ENCODE data around the gene FKBP4. TPM values are rescaled to one million over a fixed set of nuclear protein-coding genes. Genes with fewer than 3 reads are reported as not detected.
A peak's percentile ranks its signal among the peaks of the same experiment; 100 is the strongest.

The FKBP4 gene
- total RNA-seq, 1 donor from 2014 or later, result 45.9 TPM

- Histone ChIP-seq H3K27ac (no peak overlapping the region), H3K4me1 (no peaks in the 10 kb centered on the region), H3K36me3 (no peaks in the 10 kb centered on the region), H3K27me3 (no peaks in the 10 kb centered on the region), H3K9me3 (no peaks in the 10 kb centered on the region), H3K4me3 (no peak overlapping the region)
- intact Hi-C loops (cut with DNase I), result no loop called here
- TF ChIP-seq POLR2AphosphoS5 (IDR thresholded peaks at IDR 0.05; ENCODE audit: insufficient read depth in 1 of 2, low read depth in 1 of 2) (no peak), POLR2A (IDR thresholded peaks at IDR 0.05) (no peak), CTCF (IDR thresholded peaks at IDR 0.05) (no peak)
- no peak for DNase-seq (ENCODE audit: extremely low spot score in 2 of 2)
Measured at GRCh38 chr12:2776129-2776806, 18.5 kb upstream of the FKBP4 start.

GRCh38 chr12:2779281-2779680 is 15.5 kb upstream of the FKBP4 start:
- no peaks in the 10 kb centered on the region for H3K36me3 ChIP-seq
- TF ChIP-seq POLR2AphosphoS5 (IDR thresholded peaks at IDR 0.05; ENCODE audit: insufficient read depth in 1 of 2, low read depth in 1 of 2) (no peak), POLR2A (IDR thresholded peaks at IDR 0.05) (no peak), CTCF (IDR thresholded peaks at IDR 0.05) (no peak)
- H3K9me3 ChIP-seq, result no peaks in the 10 kb centered on the region
- H3K4me1 ChIP-seq, result peaks cover 8% of the 10 kb centered on the region
- no peak overlapping the region for H3K4me3 ChIP-seq
- no peaks in the 10 kb centered on the region for H3K27me3 ChIP-seq
- no peak for DNase-seq (ENCODE audit: extremely low spot score in 2 of 2)
- intact Hi-C loops (cut with DNase I), result no loop called here
- H3K27ac ChIP-seq, result no peak overlapping the region

GRCh38 chr12:2783936-2784600 is 10.7 kb upstream of the FKBP4 start:
- no peaks in the 10 kb centered on the region for H3K36me3 ChIP-seq
- intact Hi-C loops (cut with DNase I), result no loop called here
- DNase-seq (ENCODE audit: extremely low spot score in 2 of 2), result no peak
- no peak overlapping the region for H3K27ac ChIP-seq
- H3K4me1 ChIP-seq, result peaks cover 8% of the 10 kb centered on the region
- H3K27me3 ChIP-seq, result no peaks in the 10 kb centered on the region
- H3K9me3 ChIP-seq, result no peaks in the 10 kb centered on the region
- H3K4me3 ChIP-seq, result peak overlapping the region in 1 of 2 donors; percentile 17
- TF ChIP-seq CTCF (IDR thresholded peaks at IDR 0.05) (peak; percentile 68 to 76 (median 75)), POLR2AphosphoS5 (IDR thresholded peaks at IDR 0.05; ENCODE audit: insufficient read depth in 1 of 2, low read depth in 1 of 2) (no peak), POLR2A (IDR thresholded peaks at IDR 0.05) (no peak)

- no peak for DNase-seq (ENCODE audit: extremely low spot score in 2 of 2)
- Histone ChIP-seq H3K4me3 (no peak overlapping the region), H3K4me1 (peaks cover 8% of the 10 kb centered on the region), H3K27ac (no peak overlapping the region), H3K9me3 (no peaks in the 10 kb centered on the region), H3K27me3 (no peaks in the 10 kb centered on the region), H3K36me3 (no peaks in the 10 kb centered on the region)
- intact Hi-C loops (cut with DNase I), result no loop called here
- TF ChIP-seq POLR2AphosphoS5 (IDR thresholded peaks at IDR 0.05; ENCODE audit: insufficient read depth in 1 of 2, low read depth in 1 of 2), result no peak
- no peak for TF ChIP-seq CTCF (IDR thresholded peaks at IDR 0.05)
- TF ChIP-seq POLR2A (IDR thresholded peaks at IDR 0.05), result no peak
Measured at GRCh38 chr12:2785017-2785416, 9.8 kb upstream of the FKBP4 start.

- TF ChIP-seq POLR2AphosphoS5 (IDR thresholded peaks at IDR 0.05; ENCODE audit: insufficient read depth in 1 of 2, low read depth in 1 of 2) (no peak), POLR2A (IDR thresholded peaks at IDR 0.05) (no peak), CTCF (IDR thresholded peaks at IDR 0.05) (no peak)
- H3K4me3 ChIP-seq, result no peak overlapping the region
- H3K27me3 ChIP-seq, result no peaks in the 10 kb centered on the region
- peaks cover 8% of the 10 kb centered on the region for H3K4me1 ChIP-seq
- DNase-seq (ENCODE audit: extremely low spot score in 2 of 2), result no peak
- intact Hi-C loops (cut with DNase I), result no loop called here
- H3K9me3 ChIP-seq, result no peaks in the 10 kb centered on the region
- H3K36me3 ChIP-seq, result no peaks in the 10 kb centered on the region
- H3K27ac ChIP-seq, result no peak overlapping the region
Measured at GRCh38 chr12:2791089-2791488, 3.7 kb upstream of the FKBP4 start.

All from vagina (tissue), 2 donors.